Measurements from ENCODE around the gene ZEB2.
"Not testable (repeated sequence)": the region's sequence is repeated elsewhere in the genome, so short reads cannot be mapped to it uniquely, and the experiment has no call there.

Gene ZEB2

GRCh38 chr2:144381716-144382115 is 138.2 kb downstream of the ZEB2 start:
- no peak for DNase-seq (ENCODE audit: low read depth)

- DNase-seq (ENCODE audit: low read depth) = no peak
Observed at GRCh38 chr2:144379851-144380311, 140.0 kb downstream of the ZEB2 start.

GRCh38 chr2:144378551-144378950 is 141.4 kb downstream of the ZEB2 start:
- DNase-seq (ENCODE audit: low read depth) = no peak

- no peak for DNase-seq (ENCODE audit: low read depth)
Observed at GRCh38 chr2:144377914-144378313, 142.0 kb downstream of the ZEB2 start.

GRCh38 chr2:144376926-144377325 is 143.0 kb downstream of the ZEB2 start:
- DNase-seq (ENCODE audit: low read depth) = no peak

GRCh38 chr2:144376460-144376859 is 143.5 kb downstream of the ZEB2 start:
- no peak for DNase-seq (ENCODE audit: low read depth)

GRCh38 chr2:144374163-144374661 is 145.7 kb downstream of the ZEB2 start:
- DNase-seq (ENCODE audit: low read depth) = no peak

- no peak for DNase-seq (ENCODE audit: low read depth)
Observed at GRCh38 chr2:144372410-144373080, 147.4 kb downstream of the ZEB2 start.

GRCh38 chr2:144370937-144371584 is 148.9 kb downstream of the ZEB2 start:
- no peak for DNase-seq (ENCODE audit: low read depth)

GRCh38 chr2:144369416-144369815 is 150.5 kb downstream of the ZEB2 start:
- DNase-seq (ENCODE audit: low read depth) = no peak

GRCh38 chr2:144366825-144367429 is 153.0 kb downstream of the ZEB2 start:
- DNase-seq (ENCODE audit: low read depth) = no peak

- no peak for DNase-seq (ENCODE audit: low read depth)
Observed at GRCh38 chr2:144364944-144365738, 154.8 kb downstream of the ZEB2 start.

GRCh38 chr2:144364247-144364646 is 155.7 kb downstream of the ZEB2 start:
- DNase-seq (ENCODE audit: low read depth) = not testable (repeated sequence)

GRCh38 chr2:144362401-144362800 is 157.5 kb downstream of the ZEB2 start:
- no peak for DNase-seq (ENCODE audit: low read depth)

GRCh38 chr2:144361742-144362141 is 158.2 kb downstream of the ZEB2 start:
- no peak for DNase-seq (ENCODE audit: low read depth)

GRCh38 chr2:144359684-144360083 is 160.2 kb downstream of the ZEB2 start:
- DNase-seq (ENCODE audit: low read depth) = no peak

GRCh38 chr2:144358979-144359541 is 160.9 kb downstream of the ZEB2 start:
- DNase-seq (ENCODE audit: low read depth) = no peak

GRCh38 chr2:144358374-144358964 is 161.4 kb downstream of the ZEB2 start:
- no peak for DNase-seq (ENCODE audit: low read depth)

GRCh38 chr2:144357623-144358373 is 162.1 kb downstream of the ZEB2 start:
- DNase-seq (ENCODE audit: low read depth) = no peak

GRCh38 chr2:144356402-144356801 is 163.5 kb downstream of the ZEB2 start:
- DNase-seq (ENCODE audit: low read depth) = no peak

- no peak for DNase-seq (ENCODE audit: low read depth)
Observed at GRCh38 chr2:144354953-144355352, 165.0 kb downstream of the ZEB2 start.

Data from activated T-cell treated with anti-CD3 and anti-CD28 coated beads for 1 hour (primary cell).